Activated CD4-positive, alpha-beta T cell treated with anti-CD3 and anti-CD28 coated beads, Interleukin-2, amount 50 U/mL, for 48 hours (primary cell): ENCODE results near the gene DDI1.

Experiments used
- DNase-seq, 2 experiments: peaks; one replicate each; pipeline ENCODE4 v3.0.0-alpha.2; 2020

Gene DDI1

GRCh38 chr11:104036588-104036987 is at the start of gene DDI1:
DDI1 (plus strand) TSS chr11:104036640; CDS start chr11:104036823, 183 bp downstream.
- DNase-seq = no peak

- no peak for DNase-seq
Observed at GRCh38 chr11:103987629-103988594, 48.5 kb upstream of the DDI1 start.

GRCh38 chr11:103988595-103988969 is 47.9 kb upstream of the DDI1 start:
- no peak for DNase-seq

- no peak for DNase-seq
Observed at GRCh38 chr11:103993507-103993906, 42.9 kb upstream of the DDI1 start.

- no peak for DNase-seq
Observed at GRCh38 chr11:103994094-103994493, 42.3 kb upstream of the DDI1 start.

- DNase-seq = no peak
Observed at GRCh38 chr11:103994518-103994917, 41.9 kb upstream of the DDI1 start.

GRCh38 chr11:103995896-103996295 is 40.5 kb upstream of the DDI1 start:
- DNase-seq = no peak

GRCh38 chr11:103997082-103997481 is 39.4 kb upstream of the DDI1 start:
- DNase-seq = no peak

GRCh38 chr11:103998826-103999508 is 37.5 kb upstream of the DDI1 start:
- DNase-seq = no peak

GRCh38 chr11:104000798-104001197 is 35.6 kb upstream of the DDI1 start:
- no peak for DNase-seq

GRCh38 chr11:104001561-104002056 is 34.8 kb upstream of the DDI1 start:
- no peak for DNase-seq

GRCh38 chr11:104003491-104003890 is 32.9 kb upstream of the DDI1 start:
- DNase-seq = no peak

GRCh38 chr11:104005234-104005855 is 31.1 kb upstream of the DDI1 start:
- no peak for DNase-seq

GRCh38 chr11:104009744-104010143 is 26.7 kb upstream of the DDI1 start:
- no peak for DNase-seq

GRCh38 chr11:104011044-104011443 is 25.4 kb upstream of the DDI1 start:
- DNase-seq = no peak

- no peak for DNase-seq
Observed at GRCh38 chr11:104015649-104016415, 20.6 kb upstream of the DDI1 start.

- DNase-seq = no peak
Observed at GRCh38 chr11:104024572-104024971, 11.9 kb upstream of the DDI1 start.

GRCh38 chr11:104028476-104029263 is 7.8 kb upstream of the DDI1 start:
- no peak for DNase-seq

GRCh38 chr11:104033134-104033533 is 3.3 kb upstream of the DDI1 start:
- DNase-seq = no peak

- no peak for DNase-seq
Observed at GRCh38 chr11:104033561-104033960, 2.9 kb upstream of the DDI1 start.

- DNase-seq = no peak
Observed at GRCh38 chr11:104036995-104037394, 555 bp downstream of the DDI1 start.

- no peak for DNase-seq
Observed at GRCh38 chr11:104041792-104042191, 5.4 kb downstream of the DDI1 start.
